Aorta (tissue), 5 donors: ENCODE results near the gene OGFOD2. TPM values are rescaled to one million over a fixed set of nuclear protein-coding genes. Genes with fewer than 3 reads are reported as not detected.

Source experiments
- ATAC-seq: fragments of 200-7000 bp; cut with Tn5 transposase; one replicate; pipeline ENCODE4 v1.9.1; 2022; ENCODE audit warnings: moderate library complexity; ENCODE audit not compliant: low FRiP score
- DNase-seq, 2 donors: peaks; one replicate each; pipeline ENCODE4 v3.0.0-alpha.2; 2020
- H3K27ac ChIP-seq, 2 donors: one replicate each; pipeline ENCODE4 v1.5.1; 2013; ENCODE audit warnings: low read length in 2 of 2, mild to moderate bottlenecking in 2 of 2, moderate library complexity in 2 of 2, control low read depth in 1 of 2, inconsistent platforms in 1 of 2, low read depth in 1 of 2
- H3K27me3 ChIP-seq, 2 donors: one replicate each; pipeline ENCODE4 v1.6.1; 2013; ENCODE audit warnings: control low read depth in 1 of 2, low read length in 1 of 2, mild to moderate bottlenecking in 1 of 2, moderate library complexity in 1 of 2; ENCODE audit not compliant: insufficient read depth in 2 of 2, control insufficient read depth in 1 of 2
- H3K36me3 ChIP-seq, 2 donors: one replicate each; pipeline ENCODE4 v1.6.1; 2013; ENCODE audit warnings: control low read depth in 1 of 2, low read length in 1 of 2, mild to moderate bottlenecking in 1 of 2; ENCODE audit not compliant: insufficient read depth in 2 of 2, control insufficient read depth in 1 of 2
- H3K4me1 ChIP-seq, 2 donors: one replicate each; pipeline ENCODE4 v1.6.1; 2013; ENCODE audit warnings: low read length in 2 of 2, control low read depth in 1 of 2, mild to moderate bottlenecking in 1 of 2, moderate library complexity in 1 of 2; ENCODE audit not compliant: insufficient read depth in 2 of 2, control insufficient read depth in 1 of 2
- H3K4me3 ChIP-seq, 2 donors: one replicate each; pipeline ENCODE4 v1.5.1; 2013; ENCODE audit warnings: low read length in 2 of 2, control low read depth in 1 of 2, mild to moderate bottlenecking in 1 of 2
- H3K9me3 ChIP-seq: one replicate; pipeline ENCODE4 v1.6.1; 2013; ENCODE audit warnings: mild to moderate bottlenecking, low read length; ENCODE audit not compliant: control insufficient read depth
- WGBS, 2 donors: extraction: QIAGEN DNeasy Blood & Tissue Kit; methylation state at CpG; one replicate each; pipeline ENCODE4 v1.1.7; 2013; 5-methylcytosine and 5-hydroxymethylcytosine counted together
- intact Hi-C, 2 donors: fragments of 100-400 bp; cut with DNase I; formaldehyde crosslinking; loops; one replicate each; pipeline versions ENCODE4 v1.14.2 to v1.15.0; 2022
- polyA plus RNA-seq, 2 donors: library from polyadenylated mRNA; stranded (reverse); fragments of 200-250 nt; gene quantifications; one replicate each; pipeline ENCODE4 v1.2.3, GENCODE V29; 2013
- total RNA-seq, 2 donors: library from RNA; stranded (reverse); fragmentation: NEBNext Ultra II Directional; extraction: Animal tissue kit (Norgen Biotek cat#: 25700); gene quantifications; one replicate each; pipeline ENCODE4 v1.2.1, GENCODE V29; 2021
- donor health status: healthy with polysubstance abuse.
- donor health status: Bipolar disorder and iron deficiency.
- donor health status: DM: no; HTN: no; CAD: no.
- donor health status: DM: no; HTN: no; CAD: no.
- donor health status: DM: yes; HTN: yes; CAD: no.

The OGFOD2 gene
- total and polyA plus RNA-seq, 4 donors, result 8.9 to 16.6 (median 13.9) TPM

DNA sequence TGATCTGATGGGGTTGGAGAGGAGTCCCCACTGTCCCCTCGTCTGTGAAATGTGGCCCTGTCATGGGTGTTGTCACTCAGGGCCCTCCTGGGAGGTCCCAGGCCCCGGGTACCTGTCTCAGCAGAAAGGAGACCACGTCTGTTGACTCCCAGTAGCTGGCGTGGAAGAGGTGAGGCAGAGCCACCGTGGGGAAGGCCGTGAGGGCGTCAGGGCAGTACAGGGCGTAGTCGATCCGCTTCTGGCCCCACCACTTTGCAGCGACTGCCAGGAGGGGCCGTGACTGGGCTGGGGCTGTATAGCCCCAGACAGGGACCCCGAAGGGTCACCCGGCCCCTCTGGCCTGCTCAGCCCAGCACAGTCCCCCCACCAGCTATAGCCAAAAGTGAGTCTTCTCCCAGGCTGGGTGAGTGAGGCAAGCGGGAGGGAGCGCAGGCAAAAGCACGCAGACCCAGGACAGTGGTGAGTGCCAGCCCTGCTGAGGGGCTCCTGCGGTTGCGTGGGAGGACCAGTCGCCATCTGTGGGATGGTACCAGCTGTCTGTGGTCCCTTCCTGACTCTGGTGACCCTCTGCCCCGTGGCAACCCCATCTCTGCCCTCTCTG, 13.7 kb downstream of the OGFOD2 start:
- ATAC-seq, result no peak
- no peaks in the 10 kb centered on the region for H3K27me3 ChIP-seq
- intact Hi-C loops, result no loop called here
- H3K4me3 ChIP-seq, result no peak overlapping the region
- no peak for DNase-seq
- WGBS, 2 donors, result 91 to 92% methylated on average over 21 of the region's 21 CpGs
- H3K4me1 ChIP-seq, result no peaks in the 10 kb centered on the region
- H3K27ac ChIP-seq, result no peak overlapping the region
- no peaks in the 10 kb centered on the region for H3K9me3 ChIP-seq
- H3K36me3 ChIP-seq, result no peaks in the 10 kb centered on the region

DNA sequence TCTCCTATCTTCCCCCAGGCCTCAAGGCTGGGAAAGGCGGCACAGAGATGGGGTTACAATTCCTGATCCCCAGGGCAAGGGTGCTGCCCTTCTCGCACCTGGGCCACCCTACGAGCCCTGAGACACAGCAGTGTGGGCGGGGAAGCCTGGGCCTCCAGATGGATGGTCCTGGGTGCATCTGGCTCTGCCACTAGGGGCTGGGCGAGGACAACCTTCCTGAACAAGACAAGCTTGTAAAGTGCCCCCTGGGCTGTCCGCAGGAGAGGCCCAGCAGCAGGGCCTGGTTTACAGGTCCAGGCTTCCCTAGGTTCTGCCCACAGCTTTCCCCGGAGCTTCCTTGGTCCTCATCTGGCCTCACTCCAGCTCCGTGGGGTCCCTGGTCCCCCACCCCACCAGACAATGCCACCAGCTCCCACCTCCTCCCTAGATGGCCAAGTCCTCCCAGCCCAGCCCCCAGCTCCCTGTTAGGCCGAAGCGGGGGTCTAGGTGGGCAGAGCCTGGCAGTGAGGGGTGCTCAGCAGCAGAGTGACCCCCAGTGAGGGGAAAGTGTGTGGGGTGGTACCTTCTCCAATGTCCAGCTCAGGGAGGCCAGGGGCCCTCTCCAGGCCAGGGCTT, 14.3 kb downstream of the OGFOD2 start:
- H3K4me3 ChIP-seq, result no peak overlapping the region
- DNase-seq, result no peak
- H3K27me3 ChIP-seq, result no peaks in the 10 kb centered on the region
- intact Hi-C loops, result no loop called here
- H3K9me3 ChIP-seq, result no peaks in the 10 kb centered on the region
- no peak overlapping the region for H3K27ac ChIP-seq
- H3K4me1 ChIP-seq, result no peaks in the 10 kb centered on the region
- H3K36me3 ChIP-seq, result no peaks in the 10 kb centered on the region
- ATAC-seq, result no peak
- WGBS, 2 donors, result 87 to 91% methylated on average over 10 of the region's 10 CpGs

GRCh38 chr12:122989874-122990419, 14.9 kb downstream of the OGFOD2 start:
- intact Hi-C loops, result no loop called here
- ATAC-seq, result no peak
- no peak overlapping the region for H3K4me3 ChIP-seq

DNA sequence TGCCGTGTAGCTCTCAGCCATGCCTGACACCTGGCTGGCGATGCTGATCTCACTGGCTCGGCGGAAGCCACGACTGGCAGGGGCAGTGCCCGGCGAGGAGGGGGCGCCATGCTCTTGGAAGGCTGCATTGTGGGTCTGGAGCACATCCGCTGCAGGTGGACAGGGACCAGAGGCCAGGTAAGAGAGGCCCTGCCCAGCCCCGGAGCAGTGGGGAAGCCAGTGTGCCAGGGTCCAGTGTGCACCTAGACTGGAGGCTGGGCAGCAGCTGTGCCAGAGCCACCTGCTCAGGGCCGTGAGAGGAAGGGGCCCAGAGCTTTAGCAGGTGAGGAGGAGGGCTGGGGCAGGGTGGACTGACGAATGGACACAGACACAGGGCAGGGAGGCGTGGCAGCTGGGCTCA, 15.5 kb downstream of the OGFOD2 start:
- H3K27me3 ChIP-seq, result no peaks in the 10 kb centered on the region
- no peak overlapping the region for H3K27ac ChIP-seq
- H3K4me3 ChIP-seq, result no peak overlapping the region
- no peak for DNase-seq
- WGBS, 2 donors, result 87 to 91% methylated on average over 12 to 13 of the region's 13 CpGs
- H3K36me3 ChIP-seq, result no peaks in the 10 kb centered on the region
- ATAC-seq, result no peak
- H3K4me1 ChIP-seq, result no peaks in the 10 kb centered on the region
- H3K9me3 ChIP-seq, result no peaks in the 10 kb centered on the region
- intact Hi-C loops, result no loop called here

More at GRCh38 chr12:122989874-122990419, 14.9 kb downstream of the OGFOD2 start:
- H3K27ac ChIP-seq, result no peak overlapping the region
- H3K27me3 ChIP-seq, result no peaks in the 10 kb centered on the region
- 91 to 92% methylated on average over 21 to 22 of the region's 22 CpGs for WGBS, 2 donors
- H3K4me1 ChIP-seq, result no peaks in the 10 kb centered on the region
- no peak for DNase-seq
- H3K9me3 ChIP-seq, result no peaks in the 10 kb centered on the region
- no peaks in the 10 kb centered on the region for H3K36me3 ChIP-seq

DNA sequence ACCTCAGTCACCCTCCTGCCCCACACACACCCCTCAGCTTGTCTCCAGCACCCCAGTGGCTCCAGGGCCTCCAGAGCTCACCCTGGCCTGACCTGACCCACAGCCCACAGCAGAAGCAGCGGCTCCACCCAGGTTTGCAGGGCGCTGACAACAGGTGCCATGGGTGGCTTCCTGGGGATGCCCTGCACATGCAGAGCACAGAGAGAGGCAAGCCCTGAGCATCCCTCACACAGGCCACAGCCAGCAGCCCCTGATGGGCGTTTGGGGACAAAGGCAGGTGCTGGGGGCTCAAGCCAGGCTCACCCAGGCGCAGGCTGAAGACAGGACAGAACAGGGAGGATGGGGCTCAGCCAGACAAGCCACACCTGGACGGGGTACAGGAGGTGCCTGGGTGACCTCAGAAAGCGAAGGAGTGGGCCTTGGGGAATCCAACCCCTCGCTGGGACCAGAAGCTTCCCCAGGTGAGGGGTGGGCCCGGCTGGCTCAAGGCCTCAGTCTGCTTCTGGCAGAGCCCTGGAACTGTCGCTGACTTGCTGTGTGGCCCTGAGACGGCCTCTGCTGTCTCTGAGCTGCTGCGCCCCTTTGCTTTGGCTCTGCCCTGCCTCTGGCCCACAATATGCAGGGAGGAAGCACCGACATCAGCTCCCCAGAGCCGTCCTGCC, 16.0 kb downstream of the OGFOD2 start:
- Histone ChIP-seq H3K9me3 (no peaks in the 10 kb centered on the region), H3K4me1 (no peaks in the 10 kb centered on the region), H3K4me3 (no peak overlapping the region), H3K36me3 (no peaks in the 10 kb centered on the region), H3K27ac (no peak overlapping the region), H3K27me3 (no peaks in the 10 kb centered on the region)
- no peak for ATAC-seq
- no peak for DNase-seq
- WGBS, 2 donors, result 91 to 94% methylated on average over 10 to 13 of the region's 13 CpGs
- intact Hi-C loops, result no loop called here

GRCh38 chr12:122991623-122992275, 16.7 kb downstream of the OGFOD2 start:
- Histone ChIP-seq H3K4me1 (no peaks in the 10 kb centered on the region), H3K4me3 (no peak overlapping the region), H3K36me3 (no peaks in the 10 kb centered on the region), H3K9me3 (no peaks in the 10 kb centered on the region), H3K27me3 (no peaks in the 10 kb centered on the region), H3K27ac (no peak overlapping the region)
- no peak for ATAC-seq
- intact Hi-C loops, result no loop called here
- 84 to 86% methylated on average over 23 to 27 of the region's 27 CpGs for WGBS, 2 donors
- DNase-seq, result no peak

GRCh38 chr12:122992386-122992785, 17.3 kb downstream of the OGFOD2 start:
- H3K27me3 ChIP-seq, result no peaks in the 10 kb centered on the region
- H3K9me3 ChIP-seq, result no peaks in the 10 kb centered on the region
- no peak overlapping the region for H3K4me3 ChIP-seq
- intact Hi-C loops, result no loop called here
- no peak overlapping the region for H3K27ac ChIP-seq
- H3K36me3 ChIP-seq, result no peaks in the 10 kb centered on the region
- 39 to 55% methylated on average over 19 of the region's 19 CpGs for WGBS, 2 donors
- DNase-seq (no peak), ATAC-seq (no peak)
- no peaks in the 10 kb centered on the region for H3K4me1 ChIP-seq

- no peaks in the 10 kb centered on the region for H3K9me3 ChIP-seq
- intact Hi-C loops, result no loop called here
- H3K36me3 ChIP-seq, result no peaks in the 10 kb centered on the region
- ATAC-seq (no peak), DNase-seq (no peak)
- 92 to 94% methylated on average over 10 of the region's 10 CpGs for WGBS, 2 donors
- no peaks in the 10 kb centered on the region for H3K27me3 ChIP-seq
- no peak overlapping the region for H3K27ac ChIP-seq
- no peak overlapping the region for H3K4me3 ChIP-seq
- H3K4me1 ChIP-seq, result no peaks in the 10 kb centered on the region
These were observed 19.2 kb downstream of the OGFOD2 start for GRCh38 chr12:122994140-122994675.
